ENCODE results near the gene WDFY3. TPM values are rescaled to one million over a fixed set of nuclear protein-coding genes. Genes with fewer than 3 reads are reported as not detected.

Gene WDFY3
- polyA plus RNA-seq, 1 donor (not counting 4 experiments of a cell fraction or from before 2014, with no cell fraction given), result 28.5 TPM

- no peaks in the 10 kb centered on the region for H3K9me3 ChIP-seq (ENCODE audit: control insufficient read depth, low read depth, low read length)
- no peaks in the 10 kb centered on the region for H3K27me3 ChIP-seq (ENCODE audit: control insufficient read depth, extremely low read depth, insufficient read depth, low read length)
- H3K4me1 ChIP-seq (ENCODE audit: control insufficient read depth, extremely low read depth, insufficient read depth, low read length), result peaks cover 11% of the 10 kb centered on the region
- H3K9me1 ChIP-seq (ENCODE audit: control insufficient read depth, extremely low read depth, insufficient read depth, low read length), result no peaks in the 10 kb centered on the region
- DNase-seq (ENCODE audit: low read depth, low spot score), result no peak
- H3K4me3 ChIP-seq (ENCODE audit: control insufficient read depth in 2 of 3, extremely low read depth in 1 of 3, insufficient read depth in 2 of 3, low read depth in 1 of 3, low read length in 3 of 3), result no peak overlapping the region
- dilution Hi-C loops (cut with MboI; ENCODE audit: extremely low pct_ligation_motif_present, low sequenced_read_pairs), result no loop called here
- TF ChIP-seq CTCF (optimal IDR thresholded peaks at IDR 0.05 in 1 of 3, IDR thresholded peaks at IDR 0.05 in 1 of 3, conservative IDR thresholded peaks at IDR 0.05 in 1 of 3; ENCODE audit: extremely low read depth in 1 of 3, insufficient read depth in 2 of 3, low read length in 3 of 3) (no peak), EZH2 (IDR thresholded peaks at IDR 0.05; ENCODE audit: low read length) (no peak)
- H3K4me2 ChIP-seq (ENCODE audit: control insufficient read depth, extremely low read depth, insufficient read depth, low read depth, low read length), result no peak overlapping the region
- H4K20me1 ChIP-seq (ENCODE audit: control insufficient read depth, extremely low read depth, insufficient read depth, low read length), result no peaks in the 10 kb centered on the region
- no peaks in the 10 kb centered on the region for H3K79me2 ChIP-seq (ENCODE audit: control insufficient read depth, insufficient read depth, low read length)
- H3K36me3 ChIP-seq (ENCODE audit: control insufficient read depth in 2 of 2, extremely low read depth in 1 of 2, insufficient read depth in 2 of 2, low read length in 2 of 2), result peaks cover 7% of the 10 kb centered on the region in 2 experiments
- no peak for FAIRE-seq
- no peak overlapping the region for H3K9ac ChIP-seq (ENCODE audit: control insufficient read depth, extremely low read depth, insufficient read depth, low read length)
- H2AFZ ChIP-seq (ENCODE audit: control insufficient read depth, low read length), result no peak overlapping the region
- no peak overlapping the region for H3K27ac ChIP-seq (ENCODE audit: control insufficient read depth, insufficient read depth, low read length)
Measured at GRCh38 chr4:84639145-84639544, 327.3 kb downstream of the WDFY3 start.

GRCh38 chr4:84638092-84638491 is 328.4 kb downstream of the WDFY3 start:
- TF ChIP-seq EZH2 (IDR thresholded peaks at IDR 0.05; ENCODE audit: low read length) (no peak), CTCF (optimal IDR thresholded peaks at IDR 0.05 in 1 of 3, IDR thresholded peaks at IDR 0.05 in 1 of 3, conservative IDR thresholded peaks at IDR 0.05 in 1 of 3; ENCODE audit: extremely low read depth in 1 of 3, insufficient read depth in 2 of 3, low read length in 3 of 3) (no peak)
- H3K9me1 ChIP-seq (ENCODE audit: control insufficient read depth, extremely low read depth, insufficient read depth, low read length), result no peaks in the 10 kb centered on the region
- FAIRE-seq, result no peak
- H3K36me3 ChIP-seq (ENCODE audit: control insufficient read depth in 2 of 2, extremely low read depth in 1 of 2, insufficient read depth in 2 of 2, low read length in 2 of 2), result peaks cover 4% of the 10 kb centered on the region in 2 experiments
- H3K27ac ChIP-seq (ENCODE audit: control insufficient read depth, insufficient read depth, low read length), result no peak overlapping the region
- H3K9ac ChIP-seq (ENCODE audit: control insufficient read depth, extremely low read depth, insufficient read depth, low read length), result no peak overlapping the region
- H2AFZ ChIP-seq (ENCODE audit: control insufficient read depth, low read length), result no peak overlapping the region
- H3K9me3 ChIP-seq (ENCODE audit: control insufficient read depth, low read depth, low read length), result no peaks in the 10 kb centered on the region
- H4K20me1 ChIP-seq (ENCODE audit: control insufficient read depth, extremely low read depth, insufficient read depth, low read length), result no peaks in the 10 kb centered on the region
- H3K79me2 ChIP-seq (ENCODE audit: control insufficient read depth, insufficient read depth, low read length), result no peaks in the 10 kb centered on the region
- no peak for DNase-seq (ENCODE audit: low read depth, low spot score)
- peaks cover 11% of the 10 kb centered on the region for H3K4me1 ChIP-seq (ENCODE audit: control insufficient read depth, extremely low read depth, insufficient read depth, low read length)
- H3K27me3 ChIP-seq (ENCODE audit: control insufficient read depth, extremely low read depth, insufficient read depth, low read length), result no peaks in the 10 kb centered on the region
- no peak overlapping the region for H3K4me3 ChIP-seq (ENCODE audit: control insufficient read depth in 2 of 3, extremely low read depth in 1 of 3, insufficient read depth in 2 of 3, low read depth in 1 of 3, low read length in 3 of 3)
- dilution Hi-C loops (cut with MboI; ENCODE audit: extremely low pct_ligation_motif_present, low sequenced_read_pairs), result no loop called here
- no peak overlapping the region for H3K4me2 ChIP-seq (ENCODE audit: control insufficient read depth, extremely low read depth, insufficient read depth, low read depth, low read length)
